ENCODE data around the gene DDX25. TPM values are rescaled to one million over a fixed set of nuclear protein-coding genes. Genes with fewer than 3 reads are reported as not detected.

The DDX25 gene
- total RNA-seq, 4 donors from 2014 or later = 0.40 TPM; not detected in 3

- Histone ChIP-seq H3K4me3 (no peak overlapping the region), H3K9me3 (no peaks in the 10 kb centered on the region), H3K4me1 (no peaks in the 10 kb centered on the region), H3K27ac (no peak overlapping the region), H3K27me3 (no peaks in the 10 kb centered on the region), H3K36me3 (no peaks in the 10 kb centered on the region)
- TF ChIP-seq CTCF (IDR thresholded peaks at IDR 0.05) (no peak), POLR2A (IDR thresholded peaks at IDR 0.05) (no peak)
- no peak for DNase-seq
These were observed 54.6 kb downstream of the DDX25 start for GRCh38 chr11:125958872-125959400.

GRCh38 chr11:125959511-125959910, 55.2 kb downstream of the DDX25 start:
- Histone ChIP-seq H3K4me1 (no peaks in the 10 kb centered on the region), H3K27ac (no peak overlapping the region), H3K9me3 (no peaks in the 10 kb centered on the region), H3K27me3 (no peaks in the 10 kb centered on the region), H3K36me3 (no peaks in the 10 kb centered on the region), H3K4me3 (no peak overlapping the region)
- no peak for DNase-seq
- TF ChIP-seq POLR2A (IDR thresholded peaks at IDR 0.05) = no peak

- Histone ChIP-seq H3K27ac (no peak overlapping the region), H3K27me3 (no peaks in the 10 kb centered on the region), H3K9me3 (no peaks in the 10 kb centered on the region), H3K4me1 (no peaks in the 10 kb centered on the region), H3K36me3 (no peaks in the 10 kb centered on the region), H3K4me3 (no peak overlapping the region)
- DNase-seq = no peak
- TF ChIP-seq CTCF (IDR thresholded peaks at IDR 0.05) = no peak
These were observed 55.6 kb downstream of the DDX25 start for GRCh38 chr11:125959931-125960330.

GRCh38 chr11:125960771-125961170, 56.5 kb downstream of the DDX25 start:
- Histone ChIP-seq H3K27ac (no peak overlapping the region), H3K9me3 (no peaks in the 10 kb centered on the region), H3K27me3 (no peaks in the 10 kb centered on the region), H3K4me1 (no peaks in the 10 kb centered on the region), H3K36me3 (no peaks in the 10 kb centered on the region), H3K4me3 (no peak overlapping the region)
- no peak for DNase-seq
- TF ChIP-seq POLR2A (IDR thresholded peaks at IDR 0.05) (no peak), CTCF (IDR thresholded peaks at IDR 0.05) (no peak)

GRCh38 chr11:125967515-125967914, 63.2 kb downstream of the DDX25 start:
- Histone ChIP-seq H3K27me3 (no peaks in the 10 kb centered on the region), H3K9me3 (no peaks in the 10 kb centered on the region), H3K36me3 (no peaks in the 10 kb centered on the region), H3K4me3 (no peak overlapping the region), H3K4me1 (no peaks in the 10 kb centered on the region), H3K27ac (no peak overlapping the region)
- no peak for DNase-seq
- TF ChIP-seq CTCF (IDR thresholded peaks at IDR 0.05) (no peak), POLR2A (IDR thresholded peaks at IDR 0.05) (no peak)

- no peaks in the 10 kb centered on the region for H3K9me3 ChIP-seq
- no peak for DNase-seq
- no peaks in the 10 kb centered on the region for H3K36me3 ChIP-seq
- no peaks in the 10 kb centered on the region for H3K4me1 ChIP-seq
- TF ChIP-seq CTCF (IDR thresholded peaks at IDR 0.05) (no peak), POLR2A (IDR thresholded peaks at IDR 0.05) (no peak)
- H3K27me3 ChIP-seq = no peaks in the 10 kb centered on the region
- no peak overlapping the region for H3K27ac ChIP-seq
- no peak overlapping the region for H3K4me3 ChIP-seq
These were observed 64.0 kb downstream of the DDX25 start for GRCh38 chr11:125968354-125968753.
